K562 (cell line): ENCODE data around the gene ZCRB1. TPM values are rescaled to one million over a fixed set of nuclear protein-coding genes. Genes with fewer than 3 reads are reported as not detected.

Experiments
- ATAC-seq: fragments of 200-7000 bp; cut with Tn5 transposase; 3 replicates; pipeline ENCODE4 v1.9.1; 2020; ENCODE audit warnings: moderate library complexity
- BruUV-seq: library from RNA; stranded (reverse); fragments of 400-500 nt; replicated peaks from 2 replicates; lab custom pipeline; 2021; lab: Mats Ljungman, UMichigan
- CTCF ChIA-PET: fragments of 300-600 bp; formaldehyde crosslinking; extraction: SDS; loops from one replicate; lab custom pipeline; 2021; ENCODE audit warnings: low intra/inter-chr PET ratio; lab: Yijun Ruan, JAX
- POLR2A ChIA-PET: fragments of 300-600, 350-650 bp; sonication (Branson Sonifier 250); formaldehyde crosslinking; extraction: SDS; loops from one replicate; lab custom pipeline; 2021; ENCODE audit warnings: antibody characterized with exemption, inconsistent platforms; lab: Yijun Ruan, JAX
- DNase-seq, 4 experiments: peaks; one replicate each; pipeline versions ENCODE4 v3.0.0 to v3.0.0-alpha.2; 2011 to 2018; ENCODE audit warnings: low spot score in 3 of 4, mixed read lengths in 3 of 4; ENCODE audit errors: extremely low read depth in 1 of 4
- FAIRE-seq: peaks from 2 replicates; lab custom pipeline; 2011; peaks lifted over from hg19 to GRCh38; lab: Jason Lieb, UNC
- H2AFZ ChIP-seq: 2 replicates; pipeline ENCODE4 v1.6.0; 2011; ENCODE audit warnings: low read depth, low read length, control low read depth, inconsistent platforms
- H3K27ac ChIP-seq: fragments of 200-600 bp; 3 replicates; pipeline ENCODE4 v1.8.0; 2011; ENCODE audit warnings: low read depth, mild to moderate bottlenecking, control low read depth, inconsistent platforms, low read length, moderate library complexity, mixed read lengths; ENCODE audit errors: extremely low read depth
- H3K27me3 ChIP-seq, 2 experiments: fragments of 300-600 bp in 1 of 2; 2 replicates in 1 of 2; 3 replicates in 1 of 2; pipeline versions ENCODE4 v1.6.0 to v1.8.0; 2011; ENCODE audit warnings: inconsistent platforms in 2 of 2, low read length in 2 of 2, mild to moderate bottlenecking in 1 of 2, mixed read lengths in 1 of 2, moderate library complexity in 1 of 2; ENCODE audit not compliant: control insufficient read depth in 2 of 2, insufficient read depth in 2 of 2
- H3K36me3 ChIP-seq: fragments of 300-600 bp; 3 replicates; pipeline ENCODE4 v1.8.0; 2011; ENCODE audit warnings: mild to moderate bottlenecking, low read length, inconsistent platforms; ENCODE audit not compliant: control insufficient read depth, insufficient read depth
- H3K4me1 ChIP-seq, 2 experiments: fragments of 200-600 bp in 1 of 2; replicated peaks in 1 of 2; 2 replicates in 1 of 2; 3 replicates in 1 of 2; pipeline versions ENCODE4 v1.5.1 to v1.8.0; 2011; ENCODE audit warnings: inconsistent platforms in 2 of 2, low read length in 2 of 2, mild to moderate bottlenecking in 1 of 2, mixed read lengths in 1 of 2, moderate library complexity in 1 of 2; ENCODE audit not compliant: control insufficient read depth in 2 of 2, insufficient read depth in 2 of 2
- H3K4me2 ChIP-seq: 2 replicates; pipeline ENCODE4 v1.6.1; 2011; ENCODE audit warnings: low read length, control low read depth, inconsistent platforms, mixed read lengths; ENCODE audit not compliant: insufficient read depth
- H3K4me3 ChIP-seq: fragments of 200-600 bp; sonication (generic), shearing (Covaris generic); 2 replicates; pipeline ENCODE4 v1.5.1; 2016; ENCODE audit warnings: control low read depth, inconsistent platforms
- H3K79me2 ChIP-seq: fragments of 200-600 bp; 3 replicates; pipeline ENCODE4 v1.8.0; 2011; ENCODE audit warnings: low read length, inconsistent platforms; ENCODE audit not compliant: control insufficient read depth, insufficient read depth
- H3K9ac ChIP-seq, 2 experiments: 2 replicates each; pipeline versions ENCODE4 v1.6.0 to v1.6.1; 2011; ENCODE audit warnings: low read depth in 2 of 2, low read length in 2 of 2, control low read depth in 1 of 2, inconsistent platforms in 1 of 2, mild to moderate bottlenecking in 1 of 2, mixed read lengths in 1 of 2; ENCODE audit not compliant: insufficient read depth in 1 of 2
- H3K9me1 ChIP-seq: one replicate; pipeline ENCODE4 v1.6.0; 2011; ENCODE audit warnings: inconsistent platforms, mild to moderate bottlenecking, low read length, moderate library complexity; ENCODE audit not compliant: control insufficient read depth, insufficient read depth
- H3K9me3 ChIP-seq: replicated peaks from 2 replicates; pipeline ENCODE4 v1.5.1; 2011; ENCODE audit warnings: low read depth, low read length, inconsistent platforms; ENCODE audit not compliant: control insufficient read depth, insufficient read depth
- H4K20me1 ChIP-seq: replicated peaks from 2 replicates; pipeline ENCODE4 v1.6.1; 2011; ENCODE audit warnings: low read length, inconsistent platforms, mixed read lengths; ENCODE audit not compliant: control insufficient read depth, insufficient read depth
- BCOR ChIP-seq: fragments of 450-650 bp; IDR thresholded peaks from 2 replicates; pipeline ENCODE4 v1.6.1; 2016
- FOSL1 ChIP-seq: fragments of 200-800 bp; sonication (Bioruptor generic); conservative IDR thresholded peaks from 2 replicates; pipeline ENCODE4 v1.6.1; 2016; ENCODE audit warnings: missing genetic modification characterization, missing compliant biosample characterization
- GATAD2A ChIP-seq: fragments of 450-650 bp; IDR thresholded peaks from 2 replicates; pipeline ENCODE4 v1.6.1; 2017
- MCM7 ChIP-seq, 2 experiments: fragments of 450-650 bp; IDR thresholded peaks; 2 replicates each; pipeline ENCODE4 v1.6.1; 2016 to 2018
- NR3C1 ChIP-seq: sonication (generic); formaldehyde crosslinking; IDR thresholded peaks from 2 replicates; pipeline ENCODE4 v1.8.1; 2022; ENCODE audit warnings: missing genetic modification reagents
- PHTF2 ChIP-seq: fragments of 250-450 bp; sonication (Bioruptor Pico); IDR thresholded peaks from 2 replicates; pipeline ENCODE4 v1.5.0; 2021; ENCODE audit warnings: mild to moderate bottlenecking
- POLR2AphosphoS2 ChIP-seq: IDR thresholded peaks from 2 replicates; pipeline ENCODE4 v1.6.1; 2012; ENCODE audit warnings: low read length, improper control_type of control experiment
- POLR2B ChIP-seq: fragments of 450-650 bp; IDR thresholded peaks from 2 replicates; pipeline ENCODE4 v1.6.1; 2018; ENCODE audit warnings: low read depth; ENCODE audit not compliant: partially characterized antibody
- PTBP1 ChIP-seq: fragments of 200-400 bp; formaldehyde crosslinking; IDR thresholded peaks from 2 replicates; pipeline ENCODE4 v1.6.1; 2017; ENCODE audit warnings: low read depth, low read length
- SRSF1 ChIP-seq: fragments of 200-400 bp; formaldehyde crosslinking; IDR thresholded peaks from 2 replicates; pipeline ENCODE4 v1.6.1; 2017; ENCODE audit warnings: mild to moderate bottlenecking, low read depth, low read length, moderate library complexity
- SRSF7 ChIP-seq: fragments of 200-400 bp; formaldehyde crosslinking; optimal IDR thresholded peaks from 2 replicates; pipeline ENCODE3; 2017; ENCODE audit warnings: mild to moderate bottlenecking, low read depth, low read length
- SRSF9 ChIP-seq: fragments of 200-400 bp; formaldehyde crosslinking; IDR thresholded peaks from 2 replicates; pipeline ENCODE4 v1.6.1; 2017; ENCODE audit warnings: low read depth, low read length, borderline replicate concordance
- TAF1 ChIP-seq: IDR thresholded peaks from 2 replicates; pipeline ENCODE4 v1.6.1; 2011; ENCODE audit warnings: mild to moderate bottlenecking, low read length, moderate library complexity; ENCODE audit not compliant: insufficient read depth, control insufficient read depth, severe bottlenecking; ENCODE audit errors: extremely low read depth
- U2AF2 ChIP-seq: fragments of 200-400 bp; formaldehyde crosslinking; optimal IDR thresholded peaks from 2 replicates; pipeline ENCODE3; 2017; ENCODE audit warnings: low read depth, mild to moderate bottlenecking, low read length
- ZKSCAN8 ChIP-seq: fragments of 200-800 bp; sonication (Bioruptor generic); IDR thresholded peaks from 2 replicates; pipeline ENCODE4 v1.6.1; 2016; ENCODE audit warnings: missing genetic modification characterization, missing compliant biosample characterization
- ZNF354B ChIP-seq: fragments of 250-450 bp; sonication (Bioruptor Pico); IDR thresholded peaks from 2 replicates; pipeline ENCODE4 v1.4.0; 2020
- ZNF445 ChIP-seq: fragments of 250-450 bp; sonication (Bioruptor Pico); IDR thresholded peaks from 2 replicates; pipeline ENCODE4 v1.4.0; 2020; ENCODE audit warnings: low read depth, mild to moderate bottlenecking, moderate library complexity
- WGBS: fragments of 100-300 bp; shearing (Covaris generic); methylation state at CpG from one replicate; pipeline ENCODE4 v1.1.6; 2016; ENCODE audit warnings: low coverage, mixed read lengths; ENCODE audit not compliant: insufficient coverage; ENCODE audit errors: missing lambda C conversion rate; 5-methylcytosine and 5-hydroxymethylcytosine counted together
- in situ Hi-C: fragments of 300-500 bp; cut with MboI; formaldehyde crosslinking; loops from 4 replicates; pipeline ENCODE4 v1.15.0; 2018; ENCODE audit warnings: inconsistent platforms, mixed read lengths
- intact Hi-C: fragments of 100-400 bp; cut with micrococcal nuclease; formaldehyde crosslinking; loops from 2 replicates; pipeline ENCODE4 v1.14.2; 2022
- polyA plus RNA-seq, 8 experiments: library from polyadenylated mRNA; depleted of rRNA in 4 of 8; stranded (reverse) in 5 of 8; unstranded in 3 of 8; fragments of >200 nt; fragmentation: Nextera tagmentation in 2 of 8; fragmentation: Illumina TruSeq in 1 of 8; extraction: Ambion mirVana in 2 of 8; extraction: Trizol in 1 of 8; gene quantifications; 2 replicates each; pipeline versions ENCODE4 v1.2.1 to v1.2.3, GENCODE V29; 2011 to 2014; ENCODE audit warnings: inconsistent platforms in 1 of 8, missing spikeins in 1 of 8
- total RNA-seq, 7 experiments: library from RNA; depleted of rRNA in 6 of 7; stranded (reverse); fragments of >200 nt in 6 of 7; fragmentation: Illumina TruSeq in 2 of 7; extraction: Trizol in 2 of 7; gene quantifications; 2 replicates each; pipeline versions ENCODE4 v1.2.1 to v1.2.3, GENCODE V29; 2011 to 2021; ENCODE audit warnings: low replicate concordance in 1 of 7
- TF ChIP-seq, protein P1 (sequence below): sonication (generic); formaldehyde crosslinking; IDR thresholded peaks from 2 replicates; pipeline ENCODE4 v1.8.1; 2022; ENCODE audit warnings: missing genetic modification reagents

The ZCRB1 gene
- total and polyA plus RNA-seq, 9 of the 15 experiments (the other 6 are each of a cell fraction or from before 2014, with no cell fraction given): 36.0 to 102 (median 51.0) TPM

DNA sequence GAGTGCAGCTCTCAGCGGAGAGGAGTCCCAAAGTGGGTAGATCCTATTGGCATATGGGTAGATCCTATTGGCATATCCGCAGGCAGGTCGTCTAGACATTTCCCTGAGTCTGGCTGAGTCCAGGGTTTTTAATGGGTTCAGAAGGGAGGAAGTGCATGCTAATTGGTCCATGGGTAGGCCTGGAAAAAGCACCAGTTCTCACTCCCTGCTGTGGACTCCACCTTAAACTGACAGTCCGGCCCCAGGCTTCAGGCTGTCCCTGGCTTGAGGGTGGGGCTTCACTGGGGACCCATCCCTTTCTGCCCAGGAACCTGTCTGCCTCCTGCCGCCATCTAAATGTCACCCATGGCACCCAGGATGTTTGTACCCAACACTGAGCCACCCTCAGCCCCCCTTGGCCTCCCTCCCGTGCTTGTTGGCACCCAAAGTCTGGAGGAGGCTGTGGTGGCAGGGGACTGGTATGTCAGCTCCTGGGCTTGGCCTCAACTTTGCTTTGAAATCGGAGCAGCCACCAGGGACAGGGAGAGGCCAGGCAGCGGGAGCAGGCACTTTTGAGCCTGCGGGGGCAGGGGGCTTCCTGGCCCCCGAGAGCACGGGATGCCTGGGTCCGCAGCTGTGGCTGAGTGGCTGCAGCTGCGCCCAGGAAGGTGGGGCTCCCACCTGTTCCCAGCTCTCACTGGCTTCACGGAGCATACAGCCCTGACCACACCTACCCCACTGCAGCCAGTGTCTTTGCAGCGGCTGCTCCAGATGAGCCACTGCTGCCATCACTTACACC lies 58.3 kb downstream of the ZCRB1 start:
- POLR2A ChIA-PET: no interaction called here
- Histone ChIP-seq H2AFZ (no peak overlapping the region), H3K79me2 (no peaks in the 10 kb centered on the region), H3K36me3 (no peaks in the 10 kb centered on the region), H3K4me2 (no peak overlapping the region), H3K27ac (no peak overlapping the region), H3K4me3 (no peak overlapping the region)
- intact Hi-C loops: no loop called here
- TF ChIP-seq SRSF7: no peak
- TF ChIP-seq MCM7 (IDR thresholded peaks at IDR 0.05): no peak
- no peak for TF ChIP-seq U2AF2
- no peak for TF ChIP-seq BCOR
- no peak for TF ChIP-seq POLR2AphosphoS2
- TF ChIP-seq GATAD2A: no peak
- no peak for TF ChIP-seq NR3C1 (CRISPR knock-in tag)
- TF ChIP-seq PHTF2: no peak
- TF ChIP-seq SRSF1: no peak
- TF ChIP-seq PTBP1: no peak
- no peak for TF ChIP-seq POLR2B
- no peak for TF ChIP-seq ZKSCAN8 (CRISPR knock-in tag)
- no peak for TF ChIP-seq ZNF354B (CRISPR knock-in tag)
- TF ChIP-seq, protein P1, sequence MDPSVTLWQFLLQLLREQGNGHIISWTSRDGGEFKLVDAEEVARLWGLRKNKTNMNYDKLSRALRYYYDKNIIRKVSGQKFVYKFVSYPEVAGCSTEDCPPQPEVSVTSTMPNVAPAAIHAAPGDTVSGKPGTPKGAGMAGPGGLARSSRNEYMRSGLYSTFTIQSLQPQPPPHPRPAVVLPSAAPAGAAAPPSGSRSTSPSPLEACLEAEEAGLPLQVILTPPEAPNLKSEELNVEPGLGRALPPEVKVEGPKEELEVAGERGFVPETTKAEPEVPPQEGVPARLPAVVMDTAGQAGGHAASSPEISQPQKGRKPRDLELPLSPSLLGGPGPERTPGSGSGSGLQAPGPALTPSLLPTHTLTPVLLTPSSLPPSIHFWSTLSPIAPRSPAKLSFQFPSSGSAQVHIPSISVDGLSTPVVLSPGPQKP (CRISPR knock-in tag): no peak
- TF ChIP-seq ZNF445: no peak
- TF ChIP-seq SRSF9: no peak
- TF ChIP-seq TAF1: no peak
- no peak for TF ChIP-seq FOSL1 (tag)
- TF ChIP-seq, all 486 proteins: peak for 0
- BruUV-seq: no TSS peak
- CTCF ChIA-PET: no interaction called here
- ATAC-seq: no peak; the same call in 1 of the 3 replicates
- WGBS: 3% methylated on average over 13 of the region's 15 CpGs
- DNase-seq: no peak
- Histone ChIP-seq H3K9me1 (peaks cover 3% of the 10 kb centered on the region), H3K9ac (no peak overlapping the region), H4K20me1 (no peaks in the 10 kb centered on the region), H3K4me1 (peaks cover 0 to 9% of the 10 kb centered on the region in 2 experiments; a peak in 2 of 5 replicates), H3K27me3 (peaks cover 0 to 24% of the 10 kb centered on the region in 2 experiments; a peak in 3 of 5 replicates), H3K9me3 (no peaks in the 10 kb centered on the region)
- FAIRE-seq: no peak
- in situ Hi-C loops: no loop called here
